ENCODE measurements around the gene ZNF502. TPM values are rescaled to one million over a fixed set of nuclear protein-coding genes. Genes with fewer than 3 reads are reported as not detected.
A peak's percentile ranks its signal among the peaks of the same experiment; 100 is the strongest.

The ZNF502 gene
- total RNA-seq, 2 experiments from 2014 or later = 1.9 to 2.7 TPM

- peaks cover 16% of the 10 kb centered on the region for H3K4me1 ChIP-seq (ENCODE audit: insufficient read depth, low read length)
- no peak for TF ChIP-seq CTCF (IDR thresholded peaks at IDR 0.05)
- H3K27ac Mint-ChIP-seq = no peak overlapping the region
- no peak for DNase-seq
- H3K27me3 Mint-ChIP-seq = no peaks in the 10 kb centered on the region
- H3K36me3 ChIP-seq (ENCODE audit: insufficient read depth, low read length) = no peaks in the 10 kb centered on the region
- ATAC-seq (ENCODE audit: poor library complexity) = no peak
- POLR2A ChIA-PET = no interaction called here
- intact Hi-C loops (cut with DNase I, micrococcal nuclease) = loop anchor here in 1 of 2 experiments (5.0 to 10.0 kb wide), 3 partner anchors 52 to 1142 kb away; partner anchors contain the start of genes ANO10, ZKSCAN7 and ZNF502
- peaks cover 25% of the 10 kb centered on the region for H3K4me1 Mint-ChIP-seq (ENCODE audit: low read depth)
- H3K9me3 ChIP-seq (ENCODE audit: control insufficient read depth in 1 of 2, insufficient read depth in 1 of 2, low read length in 2 of 2) = peaks cover 0 to 4% of the 10 kb centered on the region in 2 experiments
- peak overlapping the region; percentile 46 for H3K4me3 Mint-ChIP-seq
- no peaks in the 10 kb centered on the region for H3K27me3 ChIP-seq (ENCODE audit: control insufficient read depth in 1 of 2, insufficient read depth in 2 of 2, low read length in 2 of 2)
- CTCF ChIA-PET = no interaction called here
- no peak overlapping the region for H3K4me3 ChIP-seq (ENCODE audit: low read length)
- no peak overlapping the region for H3K27ac ChIP-seq (ENCODE audit: low read depth in 1 of 2, low read length in 2 of 2)
- H3K9me3 Mint-ChIP-seq = peaks cover 3% of the 10 kb centered on the region
- H3K36me3 Mint-ChIP-seq (ENCODE audit: low read depth) = peaks cover 28% of the 10 kb centered on the region
Measured at GRCh38 chr3:44764248-44764647, 51.8 kb downstream of the ZNF502 start.

- no peaks in the 10 kb centered on the region for H3K36me3 ChIP-seq (ENCODE audit: insufficient read depth, low read length)
- no peak overlapping the region for H3K27ac Mint-ChIP-seq
- H3K9me3 Mint-ChIP-seq = peaks cover 6% of the 10 kb centered on the region
- H3K4me1 Mint-ChIP-seq (ENCODE audit: low read depth) = no peaks in the 10 kb centered on the region
- H3K4me3 Mint-ChIP-seq = no peak overlapping the region
- ChIA-PET POLR2A (no interaction called here), CTCF (no interaction called here)
- no peaks in the 10 kb centered on the region for H3K4me1 ChIP-seq (ENCODE audit: insufficient read depth, low read length)
- intact Hi-C loops (cut with DNase I, micrococcal nuclease) = no loop called here
- no peaks in the 10 kb centered on the region for H3K27me3 ChIP-seq (ENCODE audit: control insufficient read depth in 1 of 2, insufficient read depth in 2 of 2, low read length in 2 of 2)
- H3K27me3 Mint-ChIP-seq = no peaks in the 10 kb centered on the region
- no peak for TF ChIP-seq CTCF (IDR thresholded peaks at IDR 0.05)
- H3K9me3 ChIP-seq (ENCODE audit: control insufficient read depth in 1 of 2, insufficient read depth in 1 of 2, low read length in 2 of 2) = peaks cover 5 to 18% of the 10 kb centered on the region in 2 experiments
- no peak overlapping the region for H3K27ac ChIP-seq (ENCODE audit: low read depth in 1 of 2, low read length in 2 of 2)
- H3K36me3 Mint-ChIP-seq (ENCODE audit: low read depth) = peaks cover 14% of the 10 kb centered on the region
- DNase-seq = no peak
- no peak overlapping the region for H3K4me3 ChIP-seq (ENCODE audit: low read length)
- no peak for ATAC-seq (ENCODE audit: poor library complexity)
Measured at GRCh38 chr3:44771424-44772098, 59.1 kb downstream of the ZNF502 start.

GRCh38 chr3:44772099-44772442 lies 59.6 kb downstream of the ZNF502 start:
- Mint-ChIP-seq H3K36me3 (ENCODE audit: low read depth) (peaks cover 14% of the 10 kb centered on the region), H3K4me1 (ENCODE audit: low read depth) (no peaks in the 10 kb centered on the region), H3K27me3 (no peaks in the 10 kb centered on the region), H3K27ac (no peak overlapping the region), H3K4me3 (no peak overlapping the region), H3K9me3 (peaks cover 6% of the 10 kb centered on the region)
- intact Hi-C loops (cut with DNase I, micrococcal nuclease) = no loop called here
- Histone ChIP-seq H3K27me3 (ENCODE audit: control insufficient read depth in 1 of 2, insufficient read depth in 2 of 2, low read length in 2 of 2) (no peaks in the 10 kb centered on the region), H3K27ac (ENCODE audit: low read depth in 1 of 2, low read length in 2 of 2) (no peak overlapping the region), H3K36me3 (ENCODE audit: insufficient read depth, low read length) (no peaks in the 10 kb centered on the region), H3K4me3 (ENCODE audit: low read length) (no peak overlapping the region), H3K4me1 (ENCODE audit: insufficient read depth, low read length) (no peaks in the 10 kb centered on the region), H3K9me3 (ENCODE audit: control insufficient read depth in 1 of 2, insufficient read depth in 1 of 2, low read length in 2 of 2) (peaks cover 5 to 18% of the 10 kb centered on the region in 2 experiments)
- no peak for ATAC-seq (ENCODE audit: poor library complexity)
- TF ChIP-seq CTCF (IDR thresholded peaks at IDR 0.05) = no peak
- ChIA-PET POLR2A (no interaction called here), CTCF (no interaction called here)
- no peak for DNase-seq

Other genes with a start within 250 kb of the ZNF502 start
- gene ZNF445, start 235.0 kb upstream of the ZNF502 start, total RNA-seq = 1 to 10 TPM; 6.1 to 6.6 TPM
- gene ZKSCAN7, start 157.5 kb upstream of the ZNF502 start, total RNA-seq = under 1 TPM; 0.20 to 0.49 TPM
- under 1 TPM; 0.03 to 0.05 TPM for gene ZNF660, start 127.7 kb upstream of the ZNF502 start, total RNA-seq
- 1 to 10 TPM; 3.2 to 3.5 TPM for gene ZNF197, start 87.6 kb upstream of the ZNF502 start, total RNA-seq
- under 1 TPM; 0.52 to 0.59 TPM for gene ZNF35, start 63.9 kb upstream of the ZNF502 start, total RNA-seq
- gene ZNF501, start 17.0 kb downstream of the ZNF502 start, total RNA-seq = under 1 TPM; 0.22 to 0.47 TPM
- 10 to 100 TPM; 24.4 to 31.7 TPM for gene KIAA1143, start 49.0 kb downstream of the ZNF502 start, total RNA-seq
- under 1 TPM; 0.08 to 0.11 TPM for gene KIF15, start 49.1 kb downstream of the ZNF502 start, total RNA-seq
- 1 to 10 TPM; 6.8 to 8.0 TPM for gene TMEM42, start 149.3 kb downstream of the ZNF502 start, total RNA-seq
- gene TGM4, start 161.9 kb downstream of the ZNF502 start, total RNA-seq = not detected